Stimulated activated CD8-positive, alpha-beta memory T cell treated with anti-CD3 and anti-CD28 coated beads, Interleukin-12 subunit alpha, Interleukin-12 subunit beta, amount 100 ng/mL, for 24 hours (primary cell): Measurements from ENCODE around the gene CTXND1.
"Not testable (repeated sequence)": the region's sequence is repeated elsewhere in the genome, so short reads cannot be mapped to it uniquely, and the experiment has no call there.

Experiments used
- DNase-seq: peaks from one replicate; pipeline ENCODE4 v3.0.0-alpha.2; 2020; ENCODE audit errors: extremely low read depth

The CTXND1 gene

GRCh38 chr15:80159301-80159700 lies 92.7 kb downstream of the CTXND1 start:
- DNase-seq: no peak

- DNase-seq: no peak
Measured at GRCh38 chr15:80157215-80157614, 94.8 kb downstream of the CTXND1 start.

- DNase-seq: no peak
Measured at GRCh38 chr15:80156176-80156720, 95.8 kb downstream of the CTXND1 start.

GRCh38 chr15:80155378-80156175 lies 96.4 kb downstream of the CTXND1 start:
- DNase-seq: not testable (repeated sequence)

- DNase-seq: no peak
Measured at GRCh38 chr15:80155001-80155377, 97.0 kb downstream of the CTXND1 start.

- no peak for DNase-seq
Measured at GRCh38 chr15:80154336-80154735, 97.7 kb downstream of the CTXND1 start.

GRCh38 chr15:80153900-80154299 lies 98.1 kb downstream of the CTXND1 start:
- no peak for DNase-seq

GRCh38 chr15:80152896-80153876 lies 98.8 kb downstream of the CTXND1 start, which contains the start of gene FAH:
TSS of gene FAH (plus strand) at chr15:80152999. CDS start at chr15:80153055, 56 bp downstream.
- no peak for DNase-seq

- DNase-seq: peak; percentile 82
Measured at GRCh38 chr15:80152180-80152895, 99.7 kb downstream of the CTXND1 start.

- DNase-seq: no peak
Measured at GRCh38 chr15:80151576-80151975, 100.4 kb downstream of the CTXND1 start.

- no peak for DNase-seq
Measured at GRCh38 chr15:80151148-80151547, 100.9 kb downstream of the CTXND1 start.
